GM18951 (cell line): Measurements from ENCODE around the gene DYRK1A.

Source experiments
- POLR2A ChIP-seq: IDR thresholded peaks from 4 replicates; pipeline ENCODE4 v1.6.1; 2011; ENCODE audit warnings: mild to moderate bottlenecking; ENCODE audit not compliant: insufficient read length, insufficient read depth; ENCODE audit errors: extremely low read depth
- in situ Hi-C: fragments of 300-500 bp; cut with MboI; formaldehyde crosslinking; loops from one replicate; pipeline ENCODE4 v1.12.0; 2022; ENCODE audit warnings: low sequenced_read_pairs, mixed read lengths, inconsistent platforms; ENCODE audit not compliant: unreplicated experiment

DYRK1A gene

GRCh38 chr21:37496972-37497371 is 130.4 kb downstream of the DYRK1A start:
- TF ChIP-seq POLR2A = no peak
- in situ Hi-C loops = no loop called here

GRCh38 chr21:37498664-37499063 is 132.1 kb downstream of the DYRK1A start:
- in situ Hi-C loops = no loop called here
- no peak for TF ChIP-seq POLR2A

GRCh38 chr21:37502947-37503346 is 136.4 kb downstream of the DYRK1A start:
- in situ Hi-C loops = no loop called here
- TF ChIP-seq POLR2A = no peak

- in situ Hi-C loops = no loop called here
- TF ChIP-seq POLR2A = no peak
These were observed 137.4 kb downstream of the DYRK1A start for GRCh38 chr21:37503848-37504467.

GRCh38 chr21:37505963-37506362 is 139.4 kb downstream of the DYRK1A start:
- TF ChIP-seq POLR2A = no peak
- in situ Hi-C loops = no loop called here

- in situ Hi-C loops = no loop called here
- no peak for TF ChIP-seq POLR2A
These were observed 141.1 kb downstream of the DYRK1A start for GRCh38 chr21:37507716-37508115.

- in situ Hi-C loops = no loop called here
- TF ChIP-seq POLR2A = no peak
These were observed 141.8 kb downstream of the DYRK1A start for GRCh38 chr21:37508341-37508740.

GRCh38 chr21:37509802-37510393 is 143.3 kb downstream of the DYRK1A start:
- no peak for TF ChIP-seq POLR2A
- in situ Hi-C loops = no loop called here

GRCh38 chr21:37511848-37512247 is 145.3 kb downstream of the DYRK1A start:
- in situ Hi-C loops = no loop called here

GRCh38 chr21:37513383-37513782 is 146.8 kb downstream of the DYRK1A start:
- in situ Hi-C loops = no loop called here
- no peak for TF ChIP-seq POLR2A

More at GRCh38 chr21:37511848-37512247, 145.3 kb downstream of the DYRK1A start:
- TF ChIP-seq POLR2A = no peak

GRCh38 chr21:37514038-37514667 is 147.6 kb downstream of the DYRK1A start:
- TF ChIP-seq POLR2A = no peak
- in situ Hi-C loops = no loop called here

GRCh38 chr21:37516998-37517397 is 150.4 kb downstream of the DYRK1A start:
- in situ Hi-C loops = no loop called here
- TF ChIP-seq POLR2A = no peak

GRCh38 chr21:37520801-37521200 is 154.2 kb downstream of the DYRK1A start:
- no peak for TF ChIP-seq POLR2A
- in situ Hi-C loops = no loop called here

- TF ChIP-seq POLR2A = no peak
- in situ Hi-C loops = no loop called here
These were observed 155.1 kb downstream of the DYRK1A start for GRCh38 chr21:37521658-37522057.
